ENCODE data around the gene CACNG4. TPM values are rescaled to one million over a fixed set of nuclear protein-coding genes. Genes with fewer than 3 reads are reported as not detected.

Gene CACNG4
- total RNA-seq, 1 donor from 2014 or later, result not detected

DNA sequence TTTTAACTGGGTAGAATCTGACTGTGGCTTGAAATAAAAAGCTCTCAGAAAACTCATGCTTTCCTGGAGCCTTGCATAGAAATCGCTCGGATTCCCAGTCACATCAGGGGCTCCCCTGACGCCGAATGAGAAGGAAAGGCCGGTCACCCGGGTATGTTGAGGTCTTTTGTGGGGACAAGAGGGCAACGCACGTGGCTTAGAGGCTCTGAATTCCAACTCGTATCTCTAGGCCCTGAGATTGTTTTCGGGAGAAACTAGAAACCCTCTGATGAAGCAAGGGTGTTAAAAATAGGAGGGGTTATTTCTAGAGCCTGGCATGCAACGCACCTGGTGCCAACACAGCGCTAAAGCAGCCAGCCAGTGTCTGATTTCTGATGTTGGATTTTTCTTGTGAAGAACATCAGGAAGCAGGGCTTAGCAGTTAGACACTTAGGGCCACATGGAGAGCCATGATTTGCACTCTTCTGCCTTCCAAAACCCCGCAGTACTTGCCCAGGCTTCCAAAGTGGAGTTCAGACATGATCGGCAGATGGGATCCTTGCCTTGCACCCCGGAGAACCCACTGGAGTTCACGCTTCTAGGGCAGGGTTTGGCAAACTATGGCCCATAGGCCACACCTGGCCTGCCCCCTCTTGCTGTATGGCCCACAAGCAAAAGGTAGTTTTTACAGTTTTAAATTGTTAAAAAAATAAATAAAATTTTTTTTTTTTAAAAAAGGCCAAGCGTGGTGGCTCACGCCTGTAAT lies 92.4 kb downstream of the CACNG4 start:
- no peaks in the 10 kb centered on the region for H3K27me3 ChIP-seq (ENCODE audit: low read depth)
- H3K4me3 ChIP-seq, result no peak overlapping the region
- no peak for DNase-seq
- peak overlapping the region; percentile 53 for H3K27ac ChIP-seq (replicated peaks)
- TF ChIP-seq, protein P1, sequence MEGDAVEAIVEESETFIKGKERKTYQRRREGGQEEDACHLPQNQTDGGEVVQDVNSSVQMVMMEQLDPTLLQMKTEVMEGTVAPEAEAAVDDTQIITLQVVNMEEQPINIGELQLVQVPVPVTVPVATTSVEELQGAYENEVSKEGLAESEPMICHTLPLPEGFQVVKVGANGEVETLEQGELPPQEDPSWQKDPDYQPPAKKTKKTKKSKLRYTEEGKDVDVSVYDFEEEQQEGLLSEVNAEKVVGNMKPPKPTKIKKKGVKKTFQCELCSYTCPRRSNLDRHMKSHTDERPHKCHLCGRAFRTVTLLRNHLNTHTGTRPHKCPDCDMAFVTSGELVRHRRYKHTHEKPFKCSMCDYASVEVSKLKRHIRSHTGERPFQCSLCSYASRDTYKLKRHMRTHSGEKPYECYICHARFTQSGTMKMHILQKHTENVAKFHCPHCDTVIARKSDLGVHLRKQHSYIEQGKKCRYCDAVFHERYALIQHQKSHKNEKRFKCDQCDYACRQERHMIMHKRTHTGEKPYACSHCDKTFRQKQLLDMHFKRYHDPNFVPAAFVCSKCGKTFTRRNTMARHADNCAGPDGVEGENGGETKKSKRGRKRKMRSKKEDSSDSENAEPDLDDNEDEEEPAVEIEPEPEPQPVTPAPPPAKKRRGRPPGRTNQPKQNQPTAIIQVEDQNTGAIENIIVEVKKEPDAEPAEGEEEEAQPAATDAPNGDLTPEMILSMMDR (IDR thresholded peaks at IDR 0.05; ENCODE audit: borderline replicate concordance), result no peak
- no peaks in the 10 kb centered on the region for H3K9me3 ChIP-seq (replicated peaks)
- no peaks in the 10 kb centered on the region for H3K36me3 ChIP-seq
- peaks cover 13% of the 10 kb centered on the region for H3K4me1 ChIP-seq
- intact Hi-C loops (cut with micrococcal nuclease), result no loop called here

DNA sequence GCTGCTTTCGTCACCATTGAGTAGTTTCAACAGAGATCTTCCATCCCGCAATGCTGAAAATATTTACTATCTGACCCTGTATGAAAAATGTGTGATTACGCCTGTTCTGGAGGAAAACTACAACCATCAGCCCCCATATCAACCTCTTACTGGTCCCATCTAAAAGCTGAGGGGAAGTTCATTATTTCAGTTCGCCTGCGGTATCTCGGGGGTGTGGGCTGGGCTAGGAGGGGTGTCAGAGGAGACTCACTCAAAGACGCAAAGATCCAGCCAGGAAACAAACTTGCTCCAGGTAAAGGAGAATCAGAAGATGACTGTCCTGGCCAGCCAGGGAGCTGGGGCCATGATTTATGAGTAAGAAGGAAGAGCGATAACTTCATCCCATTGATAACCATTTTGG lies 93.5 kb downstream of the CACNG4 start:
- H3K9me3 ChIP-seq (replicated peaks), result no peaks in the 10 kb centered on the region
- intact Hi-C loops (cut with micrococcal nuclease), result no loop called here
- peaks cover 13% of the 10 kb centered on the region for H3K4me1 ChIP-seq
- H3K36me3 ChIP-seq, result no peaks in the 10 kb centered on the region
- no peak overlapping the region for H3K4me3 ChIP-seq
- DNase-seq, result no peak
- TF ChIP-seq, protein P1 (IDR thresholded peaks at IDR 0.05; ENCODE audit: borderline replicate concordance), result no peak
- no peak overlapping the region for H3K27ac ChIP-seq (replicated peaks)
- no peaks in the 10 kb centered on the region for H3K27me3 ChIP-seq (ENCODE audit: low read depth)

DNA sequence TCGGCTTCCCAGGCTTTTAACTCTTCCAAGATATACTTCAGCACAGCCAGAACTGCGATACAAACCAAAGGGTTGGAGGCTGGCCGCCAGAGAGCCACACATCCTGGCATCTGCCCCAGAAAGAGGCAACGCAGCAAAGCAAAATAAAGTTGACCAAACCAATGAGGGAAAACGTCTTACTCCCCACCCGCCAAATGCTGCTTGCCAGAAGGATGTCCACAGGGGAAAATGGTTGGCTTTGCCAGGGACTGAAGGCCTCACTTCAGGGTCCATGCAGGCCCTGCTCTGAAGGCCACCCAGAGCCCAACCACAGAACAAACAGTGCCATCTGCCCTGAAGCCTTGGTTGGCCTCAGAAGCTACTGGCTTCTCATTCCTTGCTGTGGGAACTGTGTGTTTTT lies 94.9 kb downstream of the CACNG4 start:
- no peak for DNase-seq
- H3K27ac ChIP-seq (replicated peaks), result no peak overlapping the region
- intact Hi-C loops (cut with micrococcal nuclease), result no loop called here

DNA sequence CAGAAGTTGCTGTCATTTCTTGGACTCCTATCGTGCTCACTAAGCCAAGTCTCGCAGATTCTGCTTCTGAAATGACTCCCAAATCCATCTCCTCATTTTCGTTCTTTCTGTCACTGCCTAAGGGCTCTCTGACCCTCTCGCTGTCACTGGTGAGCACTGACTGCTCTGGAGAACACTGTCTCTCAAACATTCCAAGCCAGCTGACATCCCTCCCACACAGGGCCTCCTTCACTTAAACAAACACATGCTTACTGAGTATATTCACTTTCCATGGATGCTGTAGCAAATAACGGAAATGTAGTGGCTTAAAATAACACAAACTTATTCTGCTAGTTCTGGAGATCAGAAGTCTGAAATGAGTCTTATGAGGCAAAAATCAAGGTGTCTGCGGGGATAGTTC lies 98.6 kb downstream of the CACNG4 start:
- no peak for DNase-seq
- Histone ChIP-seq H3K27me3 (ENCODE audit: low read depth) (no peaks in the 10 kb centered on the region), H3K4me1 (no peaks in the 10 kb centered on the region), H3K27ac (replicated peaks) (no peak overlapping the region), H3K36me3 (no peaks in the 10 kb centered on the region), H3K4me3 (no peak overlapping the region), H3K9me3 (replicated peaks) (no peaks in the 10 kb centered on the region)
- intact Hi-C loops (cut with micrococcal nuclease), result no loop called here
- TF ChIP-seq, protein P1 (IDR thresholded peaks at IDR 0.05; ENCODE audit: borderline replicate concordance), result no peak

More for the DNA sequence above, 94.9 kb downstream of the CACNG4 start:
- H3K9me3 ChIP-seq (replicated peaks), result no peaks in the 10 kb centered on the region
- peaks cover 13% of the 10 kb centered on the region for H3K4me1 ChIP-seq
- no peaks in the 10 kb centered on the region for H3K27me3 ChIP-seq (ENCODE audit: low read depth)
- H3K36me3 ChIP-seq, result no peaks in the 10 kb centered on the region
- TF ChIP-seq, protein P1 (IDR thresholded peaks at IDR 0.05; ENCODE audit: borderline replicate concordance), result no peak
- H3K4me3 ChIP-seq, result no peak overlapping the region

DNA sequence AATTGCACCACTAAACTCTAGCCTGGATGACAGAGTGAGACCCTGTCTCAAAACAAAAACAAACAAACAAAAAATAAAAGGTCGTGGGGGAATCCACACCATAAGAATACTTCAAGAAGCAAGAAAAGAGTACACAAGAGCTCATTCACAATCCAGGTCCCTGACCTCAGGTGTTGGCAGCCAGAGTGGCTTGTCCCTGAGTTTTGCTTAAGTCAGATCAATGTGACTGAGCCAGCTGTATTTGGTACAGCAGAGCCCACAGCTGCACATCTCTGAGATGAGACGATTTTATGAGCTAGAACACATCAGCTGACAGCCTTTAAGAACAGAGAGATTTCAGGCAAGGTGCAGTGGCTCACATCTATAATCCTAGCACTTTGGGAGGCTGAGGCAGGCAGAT lies 102.2 kb downstream of the CACNG4 start:
- TF ChIP-seq, protein P1 (IDR thresholded peaks at IDR 0.05; ENCODE audit: borderline replicate concordance), result no peak
- Histone ChIP-seq H3K27ac (replicated peaks) (no peak overlapping the region), H3K4me3 (no peak overlapping the region), H3K27me3 (ENCODE audit: low read depth) (no peaks in the 10 kb centered on the region), H3K4me1 (no peaks in the 10 kb centered on the region), H3K9me3 (replicated peaks) (no peaks in the 10 kb centered on the region), H3K36me3 (no peaks in the 10 kb centered on the region)
- DNase-seq, result no peak
- intact Hi-C loops (cut with micrococcal nuclease), result no loop called here
